ENCODE measurements around the gene TARBP2. TPM values are rescaled to one million over a fixed set of nuclear protein-coding genes. Genes with fewer than 3 reads are reported as not detected.

Gene TARBP2
- total and polyA plus RNA-seq, 9 donors, result 9.8 to 25.6 (median 20.6) TPM

DNA sequence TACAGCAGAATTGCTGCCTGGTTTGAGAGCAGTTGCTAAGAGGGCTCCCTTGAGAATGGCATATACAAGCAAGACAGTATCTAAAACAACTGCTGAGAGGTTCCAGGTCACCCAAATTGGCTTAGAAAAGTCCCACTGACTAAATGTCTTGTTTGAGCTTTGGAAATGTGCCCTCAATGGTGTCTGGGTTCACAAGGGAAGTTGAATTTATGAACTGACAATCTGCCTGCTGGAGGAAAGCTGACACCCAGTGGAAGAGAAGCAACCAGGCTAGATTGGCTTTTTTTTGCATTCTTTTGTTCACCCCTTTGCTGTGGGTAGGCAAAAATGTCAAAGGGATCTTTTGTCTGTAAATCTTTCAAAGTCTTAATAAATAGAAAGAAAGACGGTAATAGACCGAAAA lies 50.8 kb downstream of the TARBP2 start:
- Histone ChIP-seq H3K27ac (no peak overlapping the region), H3K9me3 (no peaks in the 10 kb centered on the region), H3K36me3 (no peaks in the 10 kb centered on the region), H3K27me3 (no peaks in the 10 kb centered on the region), H3K4me1 (ENCODE audit: insufficient read depth) (peaks cover 2% of the 10 kb centered on the region), H3K4me3 (no peak overlapping the region)
- 87 to 89% (median 89%) methylated on average over 2 of the region's 2 CpGs for WGBS, 3 donors
- no peak for DNase-seq
- intact Hi-C loops (cut with DNase I), result no loop called here
- TF ChIP-seq CTCF (IDR thresholded peaks at IDR 0.05), result no peak
- no peak for TF ChIP-seq POLR2A (IDR thresholded peaks at IDR 0.05)
- no peak for TF ChIP-seq EP300 (IDR thresholded peaks at IDR 0.05)

DNA sequence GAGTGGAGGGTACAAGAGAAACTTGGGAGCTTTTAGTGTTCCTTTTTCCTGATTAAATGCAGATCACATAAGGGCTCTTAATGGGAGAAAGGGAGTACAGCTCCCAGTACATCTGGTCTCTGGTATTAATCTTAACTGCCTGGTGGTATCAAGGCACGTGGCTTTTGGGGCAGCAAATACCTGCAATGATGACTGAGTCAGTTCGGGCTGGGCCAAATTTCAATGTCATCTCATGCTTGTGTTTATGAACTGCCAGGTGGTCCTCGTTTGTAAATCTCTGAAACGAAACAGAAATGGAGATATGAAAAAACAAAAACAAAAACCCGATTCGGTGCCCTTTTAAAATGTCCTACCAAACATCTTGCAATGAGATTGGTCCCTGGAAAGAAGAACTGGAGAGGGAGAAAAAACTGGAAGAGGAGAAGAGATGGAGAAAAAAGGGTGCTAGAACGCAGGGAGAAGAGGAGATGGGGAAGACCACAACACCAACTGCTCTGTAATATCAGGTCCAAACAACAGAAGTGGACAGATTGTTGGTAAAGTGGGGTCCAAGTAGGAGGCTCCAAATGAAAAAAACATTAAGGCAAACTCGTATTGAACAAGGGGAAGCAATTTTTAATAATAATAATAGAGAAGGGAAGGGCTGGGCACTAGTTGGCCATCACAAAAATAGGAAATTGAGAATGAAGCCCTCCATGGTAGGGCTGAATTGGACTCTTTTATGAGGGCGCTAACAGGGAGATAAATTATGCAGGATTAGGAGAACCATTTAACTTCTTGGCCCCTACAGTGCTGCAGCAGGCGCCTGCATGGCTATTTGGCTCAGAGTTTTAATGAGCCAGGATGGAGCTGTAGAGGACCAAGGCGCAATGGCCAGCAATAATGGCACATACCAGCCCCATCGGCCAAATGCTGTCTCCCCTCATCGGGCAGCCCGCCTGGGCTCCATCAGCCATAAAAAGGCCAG lies 51.6 kb downstream of the TARBP2 start:
- no peak overlapping the region for H3K4me3 ChIP-seq
- peaks cover 2% of the 10 kb centered on the region for H3K4me1 ChIP-seq (ENCODE audit: insufficient read depth)
- no peaks in the 10 kb centered on the region for H3K27me3 ChIP-seq
- DNase-seq, result no peak
- H3K36me3 ChIP-seq, result no peaks in the 10 kb centered on the region
- H3K9me3 ChIP-seq, result no peaks in the 10 kb centered on the region
- intact Hi-C loops (cut with DNase I), result no loop called here
- TF ChIP-seq EP300 (IDR thresholded peaks at IDR 0.05) (no peak), CTCF (IDR thresholded peaks at IDR 0.05) (no peak), POLR2A (IDR thresholded peaks at IDR 0.05) (no peak)
- 46 to 55% (median 54%) methylated on average over 14 of the region's 14 CpGs for whole genome bisulfite sequencing, 3 donors
- H3K27ac ChIP-seq, result no peak overlapping the region

Small RNA genes lying within 50 kb of the gene (small RNA-seq; reads per million reads assigned to genes)
- gene AC023509.3, result not detected

Other genes with a start within 250 kb of the TARBP2 start
- gene ESPL1, start 233.0 kb upstream of the TARBP2 start, total RNA-seq, result 1 to 10 TPM in 1 of 7 donors, under 1 TPM in 6; 0.11 to 1.6 (median 0.24) TPM
- under 1 TPM; 0.37 to 0.40 TPM for gene ESPL1, start 233.0 kb upstream of the TARBP2 start, polyA plus RNA-seq
- 1,000 to 10,000 TPM in 2 of 7 donors, 100 to 1,000 TPM in 5; 603 to 1,792 (median 728) TPM for gene PFDN5, start 205.7 kb upstream of the TARBP2 start, total RNA-seq
- gene PFDN5, start 205.7 kb upstream of the TARBP2 start, polyA plus RNA-seq, result 1,000 to 10,000 TPM; 1,635 to 1,700 TPM
- gene MYG1, start 201.6 kb upstream of the TARBP2 start, total RNA-seq, result 10 to 100 TPM; 45.3 to 80.3 (median 57.8) TPM
- 10 to 100 TPM; 29.9 to 75.5 TPM for gene MYG1, start 201.6 kb upstream of the TARBP2 start, polyA plus RNA-seq
- gene AAAS, start 179.7 kb upstream of the TARBP2 start, total RNA-seq, result 10 to 100 TPM; 23.4 to 47.6 (median 43.0) TPM
- gene AAAS, start 179.7 kb upstream of the TARBP2 start, polyA plus RNA-seq, result 10 to 100 TPM; 41.4 to 42.9 TPM
- gene SP7, start 164.9 kb upstream of the TARBP2 start, total RNA-seq, result not detected
- under 1 TPM; 0.02 to 0.10 TPM for gene SP7, start 164.9 kb upstream of the TARBP2 start, polyA plus RNA-seq
- 100 to 1,000 TPM in 2 of 7 donors, 10 to 100 TPM in 5; 48.7 to 109 (median 90.8) TPM for gene SP1, start 121.1 kb upstream of the TARBP2 start, total RNA-seq
- 10 to 100 TPM; 25.7 to 59.2 TPM for gene SP1, start 121.1 kb upstream of the TARBP2 start, polyA plus RNA-seq
- 10 to 100 TPM; 15.3 to 48.6 (median 35.0) TPM for gene AMHR2, start 77.4 kb upstream of the TARBP2 start, total RNA-seq
- gene AMHR2, start 77.4 kb upstream of the TARBP2 start, polyA plus RNA-seq, result 10 to 100 TPM; 11.2 to 32.5 TPM
- gene PRR13, start 59.5 kb upstream of the TARBP2 start, total RNA-seq, result 100 to 1,000 TPM in 4 of 7 donors, 10 to 100 TPM in 3; 46.1 to 131 (median 116) TPM
- 100 to 1,000 TPM; 125 to 320 TPM for gene PRR13, start 59.5 kb upstream of the TARBP2 start, polyA plus RNA-seq
- 1,000 to 10,000 TPM in 2 of 7 donors, 100 to 1,000 TPM in 5; 413 to 1,163 (median 948) TPM for gene PCBP2, start 49.2 kb upstream of the TARBP2 start, total RNA-seq
- 1,000 to 10,000 TPM in 1 of 2 donors, 100 to 1,000 TPM in 1; 642 to 1,354 TPM for gene PCBP2, start 49.2 kb upstream of the TARBP2 start, polyA plus RNA-seq
- gene MAP3K12, start 1.8 kb upstream of the TARBP2 start, total RNA-seq, result 10 to 100 TPM; 19.5 to 53.2 (median 30.8) TPM
- gene MAP3K12, start 1.8 kb upstream of the TARBP2 start, polyA plus RNA-seq, result 10 to 100 TPM; 19.5 to 33.4 TPM
- gene NPFF, start 6.2 kb downstream of the TARBP2 start, total RNA-seq, result 1 to 10 TPM in 1 of 7 donors, under 1 TPM in 1, not detected in 5; 0.68 to 1.1 TPM
- not detected for gene NPFF, start 6.2 kb downstream of the TARBP2 start, polyA plus RNA-seq
- gene ATF7, start 125.1 kb downstream of the TARBP2 start, total RNA-seq, result 10 to 100 TPM; 19.8 to 60.8 (median 41.3) TPM
- 10 to 100 TPM; 25.1 to 68.5 TPM for gene ATF7, start 125.1 kb downstream of the TARBP2 start, polyA plus RNA-seq
- 100 to 1,000 TPM; 241 to 345 (median 289) TPM for gene ATP5MC2, start 174.8 kb downstream of the TARBP2 start, total RNA-seq
- gene ATP5MC2, start 174.8 kb downstream of the TARBP2 start, polyA plus RNA-seq, result 100 to 1,000 TPM; 438 to 485 TPM
- gene CALCOCO1, start 226.2 kb downstream of the TARBP2 start, total RNA-seq, result 100 to 1,000 TPM in 5 of 7 donors, 10 to 100 TPM in 2; 52.2 to 170 (median 134) TPM
- 100 to 1,000 TPM; 142 to 202 TPM for gene CALCOCO1, start 226.2 kb downstream of the TARBP2 start, polyA plus RNA-seq